Kidney glomerular epithelial cell (primary cell): ENCODE measurements around the gene RER1.

ENCODE experiments used
- DNase-seq: peaks from one replicate; lab custom pipeline; 2025; lab: John Stamatoyannopoulos, UW

RER1 gene

GRCh38 chr1:2375923-2376260, 15.7 kb upstream of the RER1 start:
- no peak for DNase-seq

GRCh38 chr1:2376261-2376741, 15.3 kb upstream of the RER1 start:
- DNase-seq, result no peak

GRCh38 chr1:2376931-2377672, 14.5 kb upstream of the RER1 start:
- no peak for DNase-seq

- no peak for DNase-seq
Observed at GRCh38 chr1:2377751-2378440, 13.7 kb upstream of the RER1 start.

GRCh38 chr1:2378441-2378851, 13.2 kb upstream of the RER1 start:
- no peak for DNase-seq

GRCh38 chr1:2378956-2379732, 12.5 kb upstream of the RER1 start:
- DNase-seq, result no peak

- no peak for DNase-seq
Observed at GRCh38 chr1:2379733-2380404, 11.8 kb upstream of the RER1 start.

- no peak for DNase-seq
Observed at GRCh38 chr1:2380816-2381591, 10.6 kb upstream of the RER1 start.

- peak; percentile 51 for DNase-seq
Observed at GRCh38 chr1:2381741-2382620, 9.7 kb upstream of the RER1 start.

GRCh38 chr1:2382621-2383361, 8.8 kb upstream of the RER1 start:
- no peak for DNase-seq

- no peak for DNase-seq
Observed at GRCh38 chr1:2383576-2383975, 8.1 kb upstream of the RER1 start.

- DNase-seq, result no peak
Observed at GRCh38 chr1:2384130-2384860, 7.3 kb upstream of the RER1 start.

- DNase-seq, result no peak
Observed at GRCh38 chr1:2384941-2385481, 6.6 kb upstream of the RER1 start.

- no peak for DNase-seq
Observed at GRCh38 chr1:2385606-2386280, 5.9 kb upstream of the RER1 start.

- DNase-seq, result no peak
Observed at GRCh38 chr1:2386636-2387611, 4.7 kb upstream of the RER1 start.

- DNase-seq, result no peak
Observed at GRCh38 chr1:2388004-2388913, 3.4 kb upstream of the RER1 start.
